HEK293T (cell line): Measurements from ENCODE around the gene DPH2.

ENCODE experiments used
- CTBP1 ChIP-seq: fragments of 450-650 bp; IDR thresholded peaks from 2 replicates; pipeline ENCODE4 v1.6.1; 2016; ENCODE audit warnings: borderline replicate concordance
- ELF4 ChIP-seq: fragments of 450-650 bp; IDR thresholded peaks from 2 replicates; pipeline ENCODE4 v1.6.1; 2017; ENCODE audit warnings: antibody characterized with exemption
- SP1 ChIP-seq: fragments of 450-650 bp; IDR thresholded peaks from 2 replicates; pipeline ENCODE4 v1.6.1; 2017
- TARDBP ChIP-seq: fragments of 450-650 bp; IDR thresholded peaks from 2 replicates; pipeline ENCODE4 v1.6.1; 2016

DNA sequence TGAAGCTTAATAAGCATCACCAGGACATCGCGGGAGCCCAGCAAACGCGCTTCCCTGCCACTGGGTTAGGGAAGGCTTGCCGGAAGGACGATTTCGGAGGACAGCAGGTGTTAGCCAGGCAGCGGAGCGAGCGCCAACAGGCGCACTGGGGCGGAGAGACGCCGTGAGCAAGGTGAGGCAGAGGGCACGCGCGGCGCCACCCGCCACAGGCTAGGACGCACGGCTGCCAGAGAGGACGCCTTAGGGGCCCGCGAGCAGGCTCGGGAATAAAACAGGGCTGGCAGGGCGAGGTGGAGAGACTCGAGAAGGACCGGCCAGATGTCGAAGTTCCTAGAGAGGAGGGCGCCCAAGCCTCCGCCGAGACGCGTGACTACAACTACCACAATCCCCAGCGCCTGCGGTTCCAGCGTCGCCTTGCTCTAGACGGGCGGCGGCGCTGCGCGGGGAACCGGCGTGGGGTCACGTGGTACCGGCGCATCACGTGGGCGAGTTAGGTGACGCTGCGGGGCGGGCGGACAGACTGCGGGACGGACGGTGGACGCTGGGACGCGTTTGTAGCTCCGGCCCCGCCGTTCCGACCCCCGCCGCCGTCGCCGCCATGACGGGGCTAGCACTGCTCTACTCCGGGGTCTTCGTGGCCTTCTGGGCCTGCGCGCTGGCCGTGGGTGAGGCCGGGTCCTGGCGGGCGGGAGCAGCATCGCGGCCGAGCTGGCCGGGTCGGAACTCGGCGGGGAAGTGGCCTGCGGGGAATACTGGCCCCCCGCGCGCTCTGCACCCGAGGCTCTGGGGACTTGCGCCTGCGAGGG is 4.8 kb downstream of the DPH2 start, which contains the start of gene ATP6V0B:
- TF ChIP-seq TARDBP = no peak
- no peak for TF ChIP-seq ELF4
- no peak for TF ChIP-seq SP1
- TF ChIP-seq CTBP1 = no peak
